Measurements from ENCODE around the gene BLMH. TPM values are rescaled to one million over a fixed set of nuclear protein-coding genes. Genes with fewer than 3 reads are reported as not detected.

BLMH gene
- total and polyA plus RNA-seq, 9 of the 15 experiments (the other 6 are each of a cell fraction or from before 2014, with no cell fraction given), result 26.0 to 118 (median 67.3) TPM

DNA sequence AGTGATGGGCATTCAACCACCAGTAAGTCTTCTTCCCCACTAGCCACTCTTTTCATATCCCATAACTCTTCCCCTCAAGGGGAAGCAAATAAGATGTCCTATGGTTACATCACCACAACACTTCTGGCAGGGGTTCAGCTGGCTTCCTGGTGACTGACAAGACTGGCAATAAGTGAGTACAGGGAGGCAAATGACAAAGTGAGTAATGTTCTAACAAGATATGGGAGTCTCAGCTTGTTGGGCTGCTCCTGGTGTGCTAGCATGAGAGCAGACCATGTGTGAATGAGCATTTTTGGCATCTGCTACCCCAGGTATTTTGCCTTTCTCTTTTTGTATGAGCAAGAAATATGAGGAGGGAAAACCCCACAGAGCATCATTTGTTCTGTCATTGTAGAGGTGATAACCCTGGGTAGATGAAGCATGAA is 32.2 kb upstream of the BLMH start (continued):
- TF ChIP-seq, protein P1, sequence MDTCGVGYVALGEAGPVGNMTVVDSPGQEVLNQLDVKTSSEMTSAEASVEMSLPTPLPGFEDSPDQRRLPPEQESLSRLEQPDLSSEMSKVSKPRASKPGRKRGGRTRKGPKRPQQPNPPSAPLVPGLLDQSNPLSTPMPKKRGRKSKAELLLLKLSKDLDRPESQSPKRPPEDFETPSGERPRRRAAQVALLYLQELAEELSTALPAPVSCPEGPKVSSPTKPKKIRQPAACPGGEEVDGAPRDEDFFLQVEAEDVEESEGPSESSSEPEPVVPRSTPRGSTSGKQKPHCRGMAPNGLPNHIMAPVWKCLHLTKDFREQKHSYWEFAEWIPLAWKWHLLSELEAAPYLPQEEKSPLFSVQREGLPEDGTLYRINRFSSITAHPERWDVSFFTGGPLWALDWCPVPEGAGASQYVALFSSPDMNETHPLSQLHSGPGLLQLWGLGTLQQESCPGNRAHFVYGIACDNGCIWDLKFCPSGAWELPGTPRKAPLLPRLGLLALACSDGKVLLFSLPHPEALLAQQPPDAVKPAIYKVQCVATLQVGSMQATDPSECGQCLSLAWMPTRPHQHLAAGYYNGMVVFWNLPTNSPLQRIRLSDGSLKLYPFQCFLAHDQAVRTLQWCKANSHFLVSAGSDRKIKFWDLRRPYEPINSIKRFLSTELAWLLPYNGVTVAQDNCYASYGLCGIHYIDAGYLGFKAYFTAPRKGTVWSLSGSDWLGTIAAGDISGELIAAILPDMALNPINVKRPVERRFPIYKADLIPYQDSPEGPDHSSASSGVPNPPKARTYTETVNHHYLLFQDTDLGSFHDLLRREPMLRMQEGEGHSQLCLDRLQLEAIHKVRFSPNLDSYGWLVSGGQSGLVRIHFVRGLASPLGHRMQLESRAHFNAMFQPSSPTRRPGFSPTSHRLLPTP (IDR thresholded peaks at IDR 0.05; ENCODE audit: borderline replicate concordance, extremely low read depth, insufficient read length), result no peak
- TF ChIP-seq ZKSCAN3 (CRISPR knock-in tag; IDR thresholded peaks at IDR 0.05) (no peak), MTA3 (IDR thresholded peaks at IDR 0.05; ENCODE audit: borderline replicate concordance) (no peak), JUND (IDR thresholded peaks at IDR 0.05; ENCODE audit: borderline replicate concordance, low read depth, low read length) (peak; percentile 74), JUND (tag; IDR thresholded peaks at IDR 0.05; ENCODE audit: borderline replicate concordance, low read depth, low read length) (peak; percentile 49; the same call in 1 of the 3 replicates), ZNF174 (CRISPR knock-in tag; IDR thresholded peaks at IDR 0.05) (no peak), ZC3H11A (IDR thresholded peaks at IDR 0.05; ENCODE audit: low read depth, low read length) (no peak), ARID1B (IDR thresholded peaks at IDR 0.05) (peak; percentile 48; the same call in 1 of the 2 replicates), NONO (IDR thresholded peaks at IDR 0.05; ENCODE audit: low read depth in 2 of 2, low read length in 1 of 2) (no peak), LEF1 (IDR thresholded peaks at IDR 0.05) (peak; percentile 55; the same call in 1 of the 2 replicates), ZNF583 (CRISPR knock-in tag; IDR thresholded peaks at IDR 0.05) (no peak), RBM22 (IDR thresholded peaks at IDR 0.05; ENCODE audit: low read depth, low read length, poor library complexity, severe bottlenecking) (no peak), KDM1A (IDR thresholded peaks at IDR 0.05) (no peak), NFIX (CRISPR knock-in tag; IDR thresholded peaks at IDR 0.05; ENCODE audit: low read depth) (no peak), NFXL1 (CRISPR knock-in tag; IDR thresholded peaks at IDR 0.05) (no peak), PPARD (CRISPR knock-in tag; IDR thresholded peaks at IDR 0.05) (no peak), ETV6 (IDR thresholded peaks at IDR 0.05; ENCODE audit: borderline replicate concordance in 1 of 2, low read depth in 2 of 2, low read length in 1 of 2) (no peak), ETV6 (CRISPR knock-in tag; IDR thresholded peaks at IDR 0.05; ENCODE audit: borderline replicate concordance) (no peak), WHSC1 (IDR thresholded peaks at IDR 0.05; ENCODE audit: low read length) (no peak), CREB1 (IDR thresholded peaks at IDR 0.05) (no peak), CREB1 (CRISPR knock-in tag; IDR thresholded peaks at IDR 0.05) (no peak), ZNF57 (CRISPR knock-in tag; IDR thresholded peaks at IDR 0.05) (no peak), RUNX1 (IDR thresholded peaks at IDR 0.05; ENCODE audit: low read depth) (no peak), ZNF77 (CRISPR knock-in tag; IDR thresholded peaks at IDR 0.05) (no peak), NFATC3 (IDR thresholded peaks at IDR 0.05) (no peak), KAT7 (CRISPR knock-in tag; IDR thresholded peaks at IDR 0.05; ENCODE audit: borderline replicate concordance) (no peak)
- TF ChIP-seq, protein P2, sequence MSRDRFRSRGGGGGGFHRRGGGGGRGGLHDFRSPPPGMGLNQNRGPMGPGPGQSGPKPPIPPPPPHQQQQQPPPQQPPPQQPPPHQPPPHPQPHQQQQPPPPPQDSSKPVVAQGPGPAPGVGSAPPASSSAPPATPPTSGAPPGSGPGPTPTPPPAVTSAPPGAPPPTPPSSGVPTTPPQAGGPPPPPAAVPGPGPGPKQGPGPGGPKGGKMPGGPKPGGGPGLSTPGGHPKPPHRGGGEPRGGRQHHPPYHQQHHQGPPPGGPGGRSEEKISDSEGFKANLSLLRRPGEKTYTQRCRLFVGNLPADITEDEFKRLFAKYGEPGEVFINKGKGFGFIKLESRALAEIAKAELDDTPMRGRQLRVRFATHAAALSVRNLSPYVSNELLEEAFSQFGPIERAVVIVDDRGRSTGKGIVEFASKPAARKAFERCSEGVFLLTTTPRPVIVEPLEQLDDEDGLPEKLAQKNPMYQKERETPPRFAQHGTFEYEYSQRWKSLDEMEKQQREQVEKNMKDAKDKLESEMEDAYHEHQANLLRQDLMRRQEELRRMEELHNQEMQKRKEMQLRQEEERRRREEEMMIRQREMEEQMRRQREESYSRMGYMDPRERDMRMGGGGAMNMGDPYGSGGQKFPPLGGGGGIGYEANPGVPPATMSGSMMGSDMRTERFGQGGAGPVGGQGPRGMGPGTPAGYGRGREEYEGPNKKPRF (IDR thresholded peaks at IDR 0.05; ENCODE audit: low read depth, low read length), result no peak
- TF ChIP-seq, protein P3, sequence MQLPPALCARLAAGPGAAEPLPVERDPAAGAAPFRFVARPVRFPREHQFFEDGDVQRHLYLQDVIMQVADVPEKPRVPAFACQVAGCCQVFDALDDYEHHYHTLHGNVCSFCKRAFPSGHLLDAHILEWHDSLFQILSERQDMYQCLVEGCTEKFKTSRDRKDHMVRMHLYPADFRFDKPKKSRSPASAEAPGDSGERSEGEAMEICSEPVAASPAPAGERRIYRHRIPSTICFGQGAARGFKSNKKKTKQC (CRISPR knock-in tag; IDR thresholded peaks at IDR 0.05), result no peak

Data from K562 (cell line).